Breast epithelium (tissue), 3 donors: ENCODE data around the gene REPS1.

Experiments used
- CTCF ChIP-seq, 3 donors: fragments of 450-650 bp; IDR thresholded peaks; one replicate each; pipeline ENCODE4 v1.5.1; 2016 to 2017; ENCODE audit warnings: antibody characterized with exemption in 3 of 3, mild to moderate bottlenecking in 3 of 3, moderate library complexity in 3 of 3
- POLR2A ChIP-seq: fragments of 450-650 bp; IDR thresholded peaks from one replicate; pipeline ENCODE4 v1.6.1; 2016; ENCODE audit warnings: antibody characterized with exemption, mild to moderate bottlenecking, moderate library complexity

DNA sequence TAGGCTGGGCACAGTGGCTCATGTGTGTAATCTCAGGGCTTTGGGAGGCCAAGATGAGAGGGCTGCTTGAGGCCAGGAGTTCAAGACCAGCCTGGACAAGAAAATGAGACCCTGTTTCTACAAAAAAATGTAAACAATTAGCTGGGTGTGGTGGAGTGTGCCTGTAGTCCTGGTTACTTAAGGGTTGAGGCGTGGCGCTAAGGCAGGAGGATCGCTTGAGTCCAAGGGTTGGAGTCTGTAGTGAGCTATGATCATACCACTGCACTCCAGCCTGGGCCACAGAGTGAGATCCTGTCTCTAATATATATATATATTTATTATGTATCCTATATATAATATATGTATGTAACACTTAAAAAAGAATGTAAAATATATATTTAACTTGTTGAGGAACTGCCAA is 32.6 kb upstream of the REPS1 start:
- TF ChIP-seq POLR2A (no peak), CTCF (IDR thresholded peaks at IDR 0.05) (no peak)
